Measurements from ENCODE around the gene HDAC4.
A peak's percentile ranks its signal among the peaks of the same experiment; 100 is the strongest.

The HDAC4 gene

GRCh38 chr2:239304533-239305221, 96.1 kb downstream of the HDAC4 start:
- H3K4me2 ChIP-seq (ENCODE audit: low read length): no peak overlapping the region
- no peaks in the 10 kb centered on the region for H3K9me3 ChIP-seq (replicated peaks; ENCODE audit: low read length)
- no peak overlapping the region for H3K4me3 ChIP-seq (ENCODE audit: low read length)
- no peaks in the 10 kb centered on the region for H3K27me3 ChIP-seq (ENCODE audit: control insufficient read depth, insufficient read depth, low read length)
- no peak overlapping the region for H3K9ac ChIP-seq (ENCODE audit: low read depth, low read length)
- no peaks in the 10 kb centered on the region for H3K36me3 ChIP-seq (ENCODE audit: insufficient read depth, low read length)
- H3K4me1 ChIP-seq (ENCODE audit: control insufficient read depth, insufficient read depth, low read length): peaks cover 23% of the 10 kb centered on the region

GRCh38 chr2:239303711-239304532, 96.9 kb downstream of the HDAC4 start:
- no peaks in the 10 kb centered on the region for H3K27me3 ChIP-seq (ENCODE audit: control insufficient read depth, insufficient read depth, low read length)
- H3K4me3 ChIP-seq (ENCODE audit: low read length): no peak overlapping the region
- peak overlapping the region; percentile 16 for H3K9ac ChIP-seq (ENCODE audit: low read depth, low read length)
- H3K4me1 ChIP-seq (ENCODE audit: control insufficient read depth, insufficient read depth, low read length): peaks cover 16% of the 10 kb centered on the region
- H3K9me3 ChIP-seq (replicated peaks; ENCODE audit: low read length): no peaks in the 10 kb centered on the region
- H3K4me2 ChIP-seq (ENCODE audit: low read length): no peak overlapping the region
- H3K36me3 ChIP-seq (ENCODE audit: insufficient read depth, low read length): no peaks in the 10 kb centered on the region

- no peak overlapping the region for H3K4me2 ChIP-seq (ENCODE audit: low read length)
- H3K9ac ChIP-seq (ENCODE audit: low read depth, low read length): no peak overlapping the region
- no peaks in the 10 kb centered on the region for H3K27me3 ChIP-seq (ENCODE audit: control insufficient read depth, insufficient read depth, low read length)
- no peak overlapping the region for H3K4me3 ChIP-seq (ENCODE audit: low read length)
- no peaks in the 10 kb centered on the region for H3K36me3 ChIP-seq (ENCODE audit: insufficient read depth, low read length)
- H3K4me1 ChIP-seq (ENCODE audit: control insufficient read depth, insufficient read depth, low read length): peaks cover 7% of the 10 kb centered on the region
- H3K9me3 ChIP-seq (replicated peaks; ENCODE audit: low read length): no peaks in the 10 kb centered on the region
These were observed 97.8 kb downstream of the HDAC4 start for GRCh38 chr2:239302808-239303557.

- Histone ChIP-seq H3K9ac (ENCODE audit: low read depth, low read length) (no peak overlapping the region), H3K4me1 (ENCODE audit: control insufficient read depth, insufficient read depth, low read length) (peaks cover 7% of the 10 kb centered on the region), H3K4me2 (ENCODE audit: low read length) (no peak overlapping the region), H3K9me3 (replicated peaks; ENCODE audit: low read length) (no peaks in the 10 kb centered on the region), H3K27me3 (ENCODE audit: control insufficient read depth, insufficient read depth, low read length) (no peaks in the 10 kb centered on the region), H3K36me3 (ENCODE audit: insufficient read depth, low read length) (no peaks in the 10 kb centered on the region), H3K4me3 (ENCODE audit: low read length) (no peak overlapping the region)
These were observed 98.6 kb downstream of the HDAC4 start for GRCh38 chr2:239302083-239302807.

DNA sequence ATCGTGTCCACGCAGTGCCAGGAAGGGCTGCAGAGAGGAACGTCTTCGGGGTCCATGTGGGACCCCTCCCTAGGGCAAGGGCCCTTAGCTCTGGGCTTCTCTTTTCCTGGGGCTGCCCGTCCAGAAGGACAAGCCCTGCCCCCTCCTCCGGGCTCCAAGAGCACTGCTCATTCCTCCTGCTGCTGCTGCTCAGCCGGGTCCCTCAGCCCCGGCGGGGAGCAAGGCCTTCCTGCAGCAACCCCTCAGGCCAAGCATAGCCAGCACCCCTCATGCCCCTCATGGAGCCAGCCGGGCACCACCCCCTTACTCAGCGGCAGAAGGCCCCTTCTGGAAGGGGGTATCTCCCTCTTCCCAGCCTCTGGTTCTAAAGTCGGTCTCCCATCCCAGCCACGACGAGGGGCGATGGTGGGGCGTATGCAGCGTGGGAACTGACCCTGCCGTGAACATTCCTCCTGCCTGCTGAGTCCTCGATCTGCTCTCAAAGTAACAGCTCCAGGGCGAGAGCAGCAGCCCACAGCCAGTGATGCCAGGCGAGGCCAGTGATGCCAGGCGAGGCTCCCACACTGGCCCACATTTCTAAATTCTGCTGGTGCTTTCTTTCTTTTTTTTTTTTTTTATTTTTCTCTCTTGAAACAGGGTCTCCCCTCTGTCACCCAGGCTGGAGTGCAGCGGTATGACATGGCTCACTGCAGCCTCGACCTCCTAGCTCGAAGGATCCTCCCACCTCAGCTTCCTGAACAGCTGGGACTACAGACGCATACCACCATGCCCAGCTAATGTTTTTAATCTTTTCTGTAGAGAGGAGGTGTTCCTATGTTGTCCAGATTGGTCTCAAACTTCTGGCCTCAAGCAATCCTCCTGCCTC, 99.7 kb downstream of the HDAC4 start:
- Histone ChIP-seq H3K9ac (ENCODE audit: low read depth, low read length) (no peak overlapping the region), H3K4me3 (ENCODE audit: low read length) (no peak overlapping the region), H3K4me1 (ENCODE audit: control insufficient read depth, insufficient read depth, low read length) (peaks cover 7% of the 10 kb centered on the region), H3K9me3 (replicated peaks; ENCODE audit: low read length) (no peaks in the 10 kb centered on the region), H3K36me3 (ENCODE audit: insufficient read depth, low read length) (no peaks in the 10 kb centered on the region), H3K4me2 (ENCODE audit: low read length) (no peak overlapping the region), H3K27me3 (ENCODE audit: control insufficient read depth, insufficient read depth, low read length) (no peaks in the 10 kb centered on the region)

- H3K36me3 ChIP-seq (ENCODE audit: insufficient read depth, low read length): no peaks in the 10 kb centered on the region
- peaks cover 7% of the 10 kb centered on the region for H3K4me1 ChIP-seq (ENCODE audit: control insufficient read depth, insufficient read depth, low read length)
- no peaks in the 10 kb centered on the region for H3K27me3 ChIP-seq (ENCODE audit: control insufficient read depth, insufficient read depth, low read length)
- H3K9ac ChIP-seq (ENCODE audit: low read depth, low read length): no peak overlapping the region
- no peak overlapping the region for H3K4me3 ChIP-seq (ENCODE audit: low read length)
- H3K9me3 ChIP-seq (replicated peaks; ENCODE audit: low read length): no peaks in the 10 kb centered on the region
- no peak overlapping the region for H3K4me2 ChIP-seq (ENCODE audit: low read length)
These were observed 100.6 kb downstream of the HDAC4 start for GRCh38 chr2:239300242-239300641.

- H3K4me1 ChIP-seq (ENCODE audit: control insufficient read depth, insufficient read depth, low read length): peaks cover 7% of the 10 kb centered on the region
- no peak overlapping the region for H3K4me2 ChIP-seq (ENCODE audit: low read length)
These were observed 101.4 kb downstream of the HDAC4 start for GRCh38 chr2:239299218-239299939.

DNA sequence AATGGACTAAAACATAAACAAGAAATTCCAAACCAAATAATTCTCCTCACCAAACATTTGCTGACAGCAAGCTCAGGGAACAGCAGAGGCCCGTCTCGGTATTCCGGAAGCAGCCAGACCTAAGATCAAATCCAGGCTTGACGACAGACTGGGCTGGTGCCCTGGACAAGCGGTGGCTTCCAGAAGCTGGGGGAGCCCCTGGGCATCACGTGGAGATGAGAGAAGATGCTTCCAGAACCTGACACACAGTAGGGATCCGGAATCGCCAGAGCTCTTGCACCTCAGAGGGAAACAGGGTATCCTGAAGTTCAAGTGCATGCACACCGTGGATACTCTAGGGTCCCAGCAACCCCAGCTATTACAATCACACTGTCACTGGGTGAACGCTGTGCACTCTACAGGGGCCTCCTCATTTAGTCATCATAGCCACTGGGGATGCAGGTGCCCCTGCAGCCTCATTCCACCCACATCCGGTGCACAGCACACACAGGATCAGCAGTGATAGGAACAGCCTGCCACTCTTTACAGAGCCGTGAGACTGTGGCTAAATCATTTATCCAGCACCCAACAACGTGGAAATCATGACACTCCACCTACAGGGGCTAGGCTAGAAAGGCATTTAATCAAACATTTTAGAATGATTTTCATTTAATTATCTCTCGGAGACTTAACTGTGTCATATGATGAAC, 102.6 kb downstream of the HDAC4 start:
- Histone ChIP-seq H3K4me3 (ENCODE audit: low read length) (no peak overlapping the region), H3K9ac (ENCODE audit: low read depth, low read length) (no peak overlapping the region), H3K4me1 (ENCODE audit: control insufficient read depth, insufficient read depth, low read length) (no peaks in the 10 kb centered on the region)

More at GRCh38 chr2:239299218-239299939, 101.4 kb downstream of the HDAC4 start:
- Histone ChIP-seq H3K4me3 (ENCODE audit: low read length) (no peak overlapping the region), H3K9me3 (replicated peaks; ENCODE audit: low read length) (no peaks in the 10 kb centered on the region), H3K36me3 (ENCODE audit: insufficient read depth, low read length) (no peaks in the 10 kb centered on the region), H3K9ac (ENCODE audit: low read depth, low read length) (no peak overlapping the region), H3K27me3 (ENCODE audit: control insufficient read depth, insufficient read depth, low read length) (no peaks in the 10 kb centered on the region)

DNA sequence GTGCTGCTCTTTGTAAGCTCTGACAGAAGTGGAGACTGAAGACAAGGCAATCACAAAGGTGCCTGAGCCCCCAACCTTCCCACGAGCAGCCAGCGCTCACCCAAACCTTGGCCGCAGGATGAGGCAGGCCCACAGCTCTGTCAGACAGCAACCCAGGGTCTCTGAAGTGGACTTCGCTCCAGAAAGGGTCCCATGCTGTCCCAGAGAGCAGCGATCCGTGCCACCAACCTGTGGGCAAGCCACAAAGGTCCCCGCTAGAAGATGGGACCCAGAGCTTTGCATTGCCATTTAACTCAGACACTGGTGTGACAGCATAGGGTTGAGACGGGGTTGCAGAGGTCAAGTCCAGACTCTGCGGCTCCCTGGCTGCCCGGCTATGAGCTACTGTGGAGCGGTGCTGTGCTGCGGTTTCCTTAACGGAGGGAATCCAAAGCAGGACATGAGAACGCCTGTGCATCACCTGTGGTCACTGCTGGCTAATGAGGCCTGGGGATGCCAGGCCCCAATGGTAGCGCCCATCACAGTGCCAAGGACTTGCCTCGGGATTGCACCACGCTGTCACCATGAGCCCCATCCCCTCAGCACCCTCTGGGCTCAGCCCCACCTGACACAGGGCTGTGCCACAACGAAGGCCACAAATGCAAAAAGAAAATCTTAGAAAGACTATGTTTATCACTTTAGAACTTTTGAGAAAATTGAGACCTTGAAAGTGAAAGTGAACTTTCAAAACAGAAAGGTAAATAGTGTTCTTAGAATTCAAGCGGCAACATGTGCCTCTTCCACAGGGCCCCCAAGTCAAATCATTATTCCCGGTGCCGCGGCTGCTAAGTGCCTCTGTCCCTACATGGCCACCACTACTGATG, 103.4 kb downstream of the HDAC4 start:
- Histone ChIP-seq H3K27me3 (ENCODE audit: control insufficient read depth, insufficient read depth, low read length) (no peaks in the 10 kb centered on the region), H3K4me3 (ENCODE audit: low read length) (no peak overlapping the region), H3K9ac (ENCODE audit: low read depth, low read length) (no peak overlapping the region), H3K4me1 (ENCODE audit: control insufficient read depth, insufficient read depth, low read length) (no peaks in the 10 kb centered on the region), H3K36me3 (ENCODE audit: insufficient read depth, low read length) (no peaks in the 10 kb centered on the region), H3K4me2 (ENCODE audit: low read length) (no peak overlapping the region), H3K9me3 (replicated peaks; ENCODE audit: low read length) (no peaks in the 10 kb centered on the region)

More for the DNA sequence above, 102.6 kb downstream of the HDAC4 start:
- Histone ChIP-seq H3K36me3 (ENCODE audit: insufficient read depth, low read length) (no peaks in the 10 kb centered on the region), H3K27me3 (ENCODE audit: control insufficient read depth, insufficient read depth, low read length) (no peaks in the 10 kb centered on the region), H3K4me2 (ENCODE audit: low read length) (no peak overlapping the region), H3K9me3 (replicated peaks; ENCODE audit: low read length) (no peaks in the 10 kb centered on the region)

Measured in skeletal muscle satellite cell (primary cell).